NCI-H524 treated with DMSO at 0.1 percent for 48 hours (cell line): ENCODE results near the gene METAP2.
A peak's percentile ranks its signal among the peaks of the same experiment; 100 is the strongest.

Experiments
- DNase-seq: peaks from one replicate; lab custom pipeline; 2025; lab: John Stamatoyannopoulos, UW

The METAP2 gene

DNA sequence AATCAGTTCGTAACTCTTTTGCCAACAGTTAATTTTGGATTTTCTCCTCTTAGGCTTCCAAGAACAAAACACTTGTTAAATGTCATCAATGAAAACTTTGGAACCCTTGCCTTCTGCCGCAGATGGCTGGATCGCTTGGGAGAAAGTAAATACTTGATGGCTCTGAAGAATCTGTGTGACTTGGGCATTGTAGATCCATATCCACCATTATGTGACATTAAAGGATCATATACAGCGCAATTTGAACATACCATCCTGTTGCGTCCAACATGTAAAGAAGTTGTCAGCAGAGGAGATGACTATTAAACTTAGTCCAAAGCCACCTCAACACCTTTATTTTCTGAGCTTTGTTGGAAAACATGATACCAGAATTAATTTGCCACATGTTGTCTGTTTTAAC is 39.6 kb downstream of the METAP2 start:
- no peak for DNase-seq

DNA sequence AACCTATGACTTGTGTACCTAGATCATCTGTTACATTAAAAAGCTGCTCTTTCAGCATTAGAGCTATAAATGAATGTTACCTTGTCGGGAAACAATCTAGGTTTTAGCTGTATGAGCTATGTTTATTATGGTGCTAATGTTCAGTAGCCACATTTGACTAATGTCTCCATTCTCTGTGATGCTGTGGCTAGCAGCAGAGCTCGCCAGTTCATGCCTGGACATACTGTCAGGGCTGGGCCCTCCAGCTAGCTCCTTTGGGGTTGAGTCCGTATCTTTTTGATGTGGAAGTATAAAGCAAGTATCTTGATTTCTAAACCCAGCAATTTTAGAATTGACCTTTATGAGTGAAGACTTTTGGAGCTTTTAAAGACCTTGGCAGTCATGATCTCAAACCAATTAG is 41.2 kb downstream of the METAP2 start:
- DNase-seq: no peak

DNA sequence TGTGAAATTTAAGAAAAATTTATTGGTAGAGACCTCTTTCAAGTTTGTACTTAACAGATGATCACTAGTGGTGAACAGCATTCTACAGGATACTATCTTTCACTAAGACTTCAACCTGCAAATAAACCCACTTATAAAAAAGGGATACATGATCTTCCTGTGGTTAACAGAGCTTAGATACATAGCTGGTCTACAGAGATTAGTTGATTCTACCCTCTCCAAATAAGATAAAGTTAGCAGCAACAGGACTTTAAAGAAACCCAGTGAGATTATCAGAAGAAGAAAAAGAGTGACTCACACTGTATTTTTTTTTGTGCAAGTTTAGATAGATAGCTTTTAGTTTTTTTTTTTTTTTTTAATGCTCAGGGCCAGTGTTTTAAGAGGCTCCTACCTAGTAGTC is 42.8 kb downstream of the METAP2 start:
- DNase-seq: no peak

DNA sequence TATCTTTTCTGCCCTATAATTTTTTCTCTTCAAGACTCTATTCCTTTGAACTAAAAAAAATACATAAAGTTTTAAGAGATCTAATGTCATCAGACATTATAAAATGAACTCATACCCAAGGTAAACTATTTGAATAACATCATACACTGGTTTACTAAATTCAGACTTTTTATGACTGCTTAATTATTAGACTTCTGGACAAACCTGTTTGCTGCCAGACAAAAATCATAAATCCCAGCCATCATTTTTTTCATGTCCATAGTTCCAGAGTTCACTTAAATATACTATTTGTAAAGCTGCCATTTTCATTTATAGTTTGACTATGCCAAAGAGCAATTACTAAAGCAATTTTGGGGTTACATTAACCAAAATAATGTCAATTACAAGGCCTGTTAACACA is 43.3 kb downstream of the METAP2 start:
- DNase-seq: no peak

DNA sequence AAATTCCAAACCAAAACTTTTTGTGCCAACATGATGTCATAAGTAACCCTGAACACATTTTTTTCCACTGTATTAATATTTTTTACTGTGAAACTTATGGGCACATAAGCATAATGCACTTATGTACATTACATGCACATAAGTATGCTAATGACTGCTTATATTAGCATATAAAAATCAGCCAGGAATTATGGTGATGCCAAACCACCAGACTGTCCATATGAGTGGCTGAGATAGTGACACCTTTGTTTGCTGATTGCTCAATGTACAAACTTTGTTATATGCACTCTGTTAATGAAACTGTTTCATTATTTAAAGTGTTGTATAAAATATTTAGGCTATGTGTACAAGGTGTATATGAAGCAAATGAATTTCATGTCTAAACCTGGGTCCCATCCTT is 45.0 kb downstream of the METAP2 start:
- DNase-seq: no peak

DNA sequence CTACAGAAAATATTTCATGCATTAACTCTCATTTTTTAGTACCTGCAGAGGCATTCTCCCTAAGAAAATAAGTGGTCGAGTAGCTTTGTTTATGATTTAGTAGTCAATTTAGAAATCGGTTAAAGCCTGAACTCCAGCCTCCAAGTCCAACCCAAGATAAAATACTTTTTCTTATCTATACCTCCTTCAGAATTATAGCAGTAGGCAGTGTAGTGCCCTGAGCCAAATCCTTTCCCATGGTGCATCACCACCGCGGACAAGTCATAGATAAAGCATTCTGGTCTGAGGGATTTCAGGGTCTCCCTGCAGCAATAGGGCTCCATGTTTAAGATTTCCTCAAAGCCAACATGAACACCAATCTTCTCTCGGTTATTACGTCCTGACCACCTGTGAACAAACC is 46.9 kb downstream of the METAP2 start:
- DNase-seq: no peak

DNA sequence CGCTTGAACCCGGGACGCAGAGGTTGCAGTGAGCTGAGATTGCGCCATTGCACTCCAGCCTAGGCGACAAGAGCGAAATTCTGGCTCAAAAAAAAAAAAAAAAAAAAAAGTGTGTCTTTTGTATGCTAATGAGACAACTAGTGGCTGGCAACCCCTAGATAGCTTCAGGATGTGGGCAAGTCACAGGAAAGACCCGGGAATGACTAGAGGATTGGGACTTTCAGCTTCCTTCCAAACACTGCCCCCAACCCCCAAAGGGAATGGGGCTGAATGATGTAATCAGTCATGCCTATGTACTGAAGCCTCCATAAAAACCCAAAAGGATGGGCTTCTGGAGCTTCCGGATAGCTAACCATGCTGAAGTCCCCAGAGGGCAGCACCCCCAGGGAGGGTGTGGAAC is 48.7 kb downstream of the METAP2 start:
- DNase-seq: no peak

DNA sequence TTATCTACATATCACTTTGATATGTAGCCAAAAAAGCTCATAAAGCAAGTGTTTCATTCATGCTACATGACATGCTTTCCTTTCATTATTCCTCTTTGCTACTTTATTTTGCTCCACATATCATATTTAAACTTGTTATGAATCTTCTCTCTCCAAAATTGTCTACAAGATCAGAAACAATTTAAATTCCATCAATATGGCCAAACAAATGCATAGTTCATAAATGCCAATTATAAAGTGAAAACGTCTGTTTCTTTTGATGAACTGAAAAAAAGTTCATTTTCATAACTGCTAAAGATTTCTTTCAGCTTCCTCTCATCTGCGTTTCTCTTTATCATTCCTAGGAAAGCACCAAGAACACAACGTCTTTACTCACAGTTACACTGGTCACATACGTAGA is 54.5 kb downstream of the METAP2 start:
- no peak for DNase-seq

DNA sequence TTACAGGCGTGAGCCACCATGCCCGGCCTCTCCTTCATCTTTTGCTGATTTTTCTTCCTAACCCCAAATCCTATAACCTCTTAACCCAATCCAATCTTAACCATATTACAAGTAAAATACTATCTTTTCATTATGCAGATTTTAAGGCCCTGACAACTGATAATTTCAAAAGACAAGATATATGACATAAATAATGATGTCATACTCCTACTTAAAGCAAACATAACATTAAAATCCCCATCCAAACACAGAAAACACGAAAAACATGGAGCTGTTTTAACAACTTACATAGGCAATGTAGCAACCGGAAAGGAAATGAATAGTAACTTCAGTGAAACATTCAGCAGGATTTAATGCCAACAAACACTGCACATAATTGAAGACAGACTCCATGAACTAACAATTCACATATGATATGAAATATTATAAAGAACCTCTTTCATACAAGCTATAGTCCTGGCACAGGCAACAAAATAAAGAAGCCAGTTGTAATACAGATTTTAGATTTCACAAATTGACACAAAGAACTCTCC is 55.8 kb downstream of the METAP2 start:
- DNase-seq: no peak

DNA sequence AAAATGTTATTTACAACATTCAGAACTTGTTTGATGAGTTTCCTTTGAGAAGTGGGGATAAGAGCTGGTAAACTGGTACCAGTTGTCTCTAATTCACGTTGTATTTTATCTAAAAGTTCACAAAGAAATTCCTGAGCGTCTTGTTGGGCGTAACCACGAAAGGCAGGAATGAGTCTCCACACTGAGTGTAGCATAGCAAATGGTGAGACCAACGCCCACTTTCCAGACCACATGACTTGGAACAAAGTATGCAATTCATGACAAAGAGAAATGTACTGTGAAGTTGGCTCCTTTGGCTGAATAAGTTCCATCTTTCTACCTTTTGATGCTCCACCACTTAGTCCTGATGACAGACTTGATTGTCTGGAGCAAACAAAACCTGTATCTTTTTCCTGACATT is 58.9 kb downstream of the METAP2 start:
- no peak for DNase-seq

DNA sequence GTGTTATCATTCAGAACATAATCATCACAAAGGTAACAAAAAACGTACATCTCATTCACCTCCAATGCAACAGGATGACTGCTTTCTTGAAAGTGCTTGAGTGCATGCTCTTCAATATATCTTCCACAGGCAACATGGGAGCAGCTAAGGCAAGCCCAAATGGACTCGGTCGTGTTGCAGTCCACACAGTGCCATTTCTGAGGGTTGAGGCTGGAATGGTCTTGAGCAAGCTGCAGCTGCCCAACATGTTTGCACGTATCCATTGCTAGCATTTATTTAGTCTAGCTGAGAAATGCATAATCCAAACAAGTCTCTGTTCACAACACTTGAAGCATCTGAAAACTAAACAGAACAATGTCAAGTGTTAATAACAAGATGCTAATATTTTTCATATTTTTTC is 60.0 kb downstream of the METAP2 start:
- no peak for DNase-seq

DNA sequence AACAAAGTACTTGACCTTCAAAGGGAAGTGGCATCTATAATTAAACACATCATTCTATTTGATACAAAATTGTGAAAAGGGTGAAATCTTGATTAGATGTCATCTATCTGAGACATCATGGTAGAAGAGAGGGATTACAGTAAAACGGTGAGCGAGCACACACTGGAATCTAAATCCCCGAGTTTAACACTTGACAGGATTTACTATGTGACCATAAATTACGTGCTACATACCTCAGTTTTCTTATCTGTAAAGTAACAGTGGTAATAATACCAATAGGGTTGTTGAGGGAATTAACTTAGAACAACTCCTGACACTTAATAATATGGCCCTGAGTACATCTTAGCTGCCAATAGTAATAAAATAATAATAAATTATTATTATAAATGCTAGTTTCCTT is 64.1 kb downstream of the METAP2 start:
- no peak for DNase-seq

DNA sequence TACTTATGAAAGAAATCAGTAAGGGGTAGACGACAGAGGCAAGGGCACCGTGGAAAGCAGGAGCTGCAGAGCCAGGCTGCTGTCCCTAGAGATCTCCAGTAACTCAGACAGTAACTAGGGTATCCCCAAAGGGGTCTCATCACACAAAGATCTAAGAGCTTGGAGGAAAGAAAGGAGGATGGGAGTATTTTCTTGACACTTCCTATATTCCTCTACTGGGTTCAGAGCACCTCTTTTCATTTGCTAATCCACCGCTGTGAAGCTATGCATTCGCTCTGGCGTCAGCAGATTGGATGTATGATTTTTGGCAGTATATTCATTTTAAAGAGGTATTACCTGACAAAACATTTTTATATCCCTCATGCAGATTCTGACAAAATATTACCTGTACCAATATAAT is 64.7 kb downstream of the METAP2 start:
- DNase-seq: no peak

DNA sequence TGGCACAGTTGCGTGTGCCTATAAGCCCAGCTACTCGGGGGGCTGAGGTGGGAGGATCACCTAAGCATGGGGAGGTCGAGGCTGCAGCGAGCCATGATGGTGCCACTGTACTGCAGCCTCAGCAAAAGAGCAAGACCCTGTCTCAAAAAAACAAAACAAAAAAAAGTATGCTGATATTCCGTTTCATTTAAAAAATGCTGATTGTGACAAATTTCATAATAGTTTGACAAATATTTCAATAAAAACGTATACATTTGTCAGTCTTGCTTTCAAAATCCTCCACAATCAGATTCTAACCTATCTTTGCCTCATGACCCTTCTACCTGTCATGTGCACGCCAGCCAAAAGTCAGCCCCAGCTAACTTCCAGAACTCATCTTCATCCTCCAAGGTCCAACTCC is 67.5 kb downstream of the METAP2 start:
- DNase-seq: no peak

DNA sequence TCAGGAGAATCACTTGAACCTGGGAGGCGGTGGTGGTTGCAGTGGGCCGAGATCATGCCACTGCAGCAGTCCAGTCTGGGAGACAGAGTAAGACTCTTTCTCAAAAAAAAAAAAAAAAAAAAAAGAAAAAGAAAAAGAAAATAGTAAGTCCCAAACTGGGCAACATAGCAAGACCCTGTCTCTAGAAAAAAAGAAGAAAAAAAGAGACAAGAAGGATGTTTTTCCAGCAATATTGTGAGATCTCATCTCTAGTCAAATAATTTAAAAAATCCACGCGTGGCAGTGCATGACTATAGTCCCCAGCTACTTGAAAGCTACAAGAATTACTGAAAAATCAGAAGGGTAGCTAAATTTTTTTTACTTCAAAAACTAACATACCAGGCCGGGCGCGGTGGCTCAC is 69.4 kb downstream of the METAP2 start:
- no peak for DNase-seq

DNA sequence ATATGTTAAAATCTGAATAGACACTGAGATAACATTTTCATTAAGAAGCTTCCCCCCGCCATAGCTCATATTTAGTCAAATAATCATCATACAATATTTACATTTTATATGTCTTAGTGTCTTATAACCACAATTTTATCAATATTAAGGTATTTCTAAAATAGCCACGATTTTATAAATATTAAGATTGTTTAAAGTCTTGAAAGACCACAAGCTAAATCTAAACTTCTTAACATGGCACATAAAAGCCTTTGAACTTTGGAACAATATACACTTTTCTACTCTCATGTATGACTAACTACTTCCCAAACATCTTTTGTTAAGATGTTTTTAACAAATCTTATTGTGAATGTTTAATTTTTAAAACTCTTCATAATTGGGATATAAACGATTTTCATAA is 70.8 kb downstream of the METAP2 start:
- no peak for DNase-seq

DNA sequence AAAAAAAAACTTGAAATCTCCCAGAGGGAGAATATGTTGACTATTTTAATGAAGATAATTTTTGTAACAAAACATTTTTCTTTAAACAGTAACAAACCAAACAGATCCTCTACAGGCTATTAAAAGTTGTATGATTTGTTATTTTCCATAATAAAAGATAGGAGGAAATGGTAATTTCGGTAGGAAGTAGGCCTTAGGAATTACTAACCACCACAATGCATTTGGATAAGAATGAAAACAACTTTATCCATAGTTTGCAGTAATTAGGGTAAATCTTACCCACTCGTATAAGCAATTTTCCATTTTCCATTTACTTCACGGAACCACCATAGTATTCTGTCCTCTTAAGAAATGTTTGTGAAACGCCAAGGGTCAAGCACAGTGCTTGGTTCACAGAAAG is 71.4 kb downstream of the METAP2 start:
- no peak for DNase-seq

DNA sequence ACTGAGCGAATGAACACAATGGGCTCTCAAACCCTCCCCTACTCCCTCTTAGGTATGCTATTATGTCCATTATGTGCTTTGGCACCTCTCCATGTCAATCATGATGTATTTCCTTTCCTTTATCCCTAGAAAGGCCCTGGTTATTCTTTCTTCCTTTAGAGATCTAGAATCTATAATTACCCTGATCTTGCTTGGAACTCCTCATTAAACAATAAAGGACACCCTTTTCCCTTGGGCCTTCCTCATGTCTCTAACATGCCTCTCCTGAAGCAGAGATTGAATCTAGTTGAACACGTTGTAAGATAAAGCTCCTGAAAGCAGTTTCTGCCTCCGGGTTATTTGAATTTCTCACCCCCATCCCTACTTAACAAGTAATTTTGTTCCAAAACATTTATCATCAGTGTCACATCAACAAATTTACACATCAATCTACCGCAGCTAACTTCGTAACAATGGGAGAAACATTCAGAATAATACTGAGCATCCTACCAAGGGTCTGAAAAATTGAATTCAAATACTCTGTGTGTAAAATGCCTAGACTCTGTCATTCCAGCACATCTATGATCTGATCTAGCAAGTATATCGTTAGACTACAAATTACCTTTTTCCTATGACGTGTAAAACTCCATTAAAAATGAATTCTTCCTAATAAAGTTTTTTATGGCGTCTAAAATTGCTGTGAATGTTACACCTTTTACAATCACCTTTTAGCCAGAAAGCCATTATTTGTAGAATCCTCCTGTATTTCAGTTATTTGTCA is 72.0 kb downstream of the METAP2 start:
- DNase-seq: no peak

DNA sequence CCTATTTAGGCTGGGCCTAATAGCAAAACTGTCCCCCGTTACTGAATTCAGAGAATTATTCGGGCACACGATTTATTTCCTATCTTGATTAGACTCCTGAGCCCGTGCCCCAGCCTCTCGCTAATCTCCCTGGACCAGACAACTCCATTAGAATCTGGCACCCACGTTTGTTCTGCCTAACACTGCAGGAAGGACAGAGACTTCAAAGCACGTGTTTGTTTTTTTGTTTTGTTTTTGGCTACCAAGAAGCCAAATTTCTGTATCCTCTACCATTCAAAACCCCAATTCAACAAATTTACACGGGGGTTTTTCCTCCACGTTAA is 72.5 kb downstream of the METAP2 start:
- no peak for DNase-seq

DNA sequence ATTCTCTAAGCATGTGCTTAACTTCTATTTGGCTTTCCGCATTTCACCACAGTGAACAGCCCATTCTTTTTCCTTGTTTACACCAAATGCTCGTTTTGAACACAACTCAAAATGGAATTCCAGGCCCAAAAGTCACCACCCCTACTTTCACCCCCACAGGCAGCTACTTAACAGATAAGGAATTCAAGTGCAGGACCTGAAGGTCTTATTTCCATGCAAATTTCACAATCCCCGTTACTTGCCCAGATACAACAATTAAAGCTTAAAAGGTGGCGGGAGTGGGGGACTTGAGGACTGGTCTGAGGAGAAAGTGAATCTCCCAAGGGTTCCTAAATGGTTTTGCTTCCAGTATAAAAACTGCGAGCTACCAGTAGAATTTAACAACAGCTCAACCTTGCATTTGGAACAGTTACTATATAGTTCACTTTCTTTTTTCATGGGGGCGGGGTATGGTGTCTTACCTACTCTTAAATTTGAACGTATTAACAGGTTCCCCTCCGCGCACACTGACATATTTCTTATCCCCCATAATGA is 73.6 kb downstream of the METAP2 start:
- DNase-seq: peak; percentile 60

DNA sequence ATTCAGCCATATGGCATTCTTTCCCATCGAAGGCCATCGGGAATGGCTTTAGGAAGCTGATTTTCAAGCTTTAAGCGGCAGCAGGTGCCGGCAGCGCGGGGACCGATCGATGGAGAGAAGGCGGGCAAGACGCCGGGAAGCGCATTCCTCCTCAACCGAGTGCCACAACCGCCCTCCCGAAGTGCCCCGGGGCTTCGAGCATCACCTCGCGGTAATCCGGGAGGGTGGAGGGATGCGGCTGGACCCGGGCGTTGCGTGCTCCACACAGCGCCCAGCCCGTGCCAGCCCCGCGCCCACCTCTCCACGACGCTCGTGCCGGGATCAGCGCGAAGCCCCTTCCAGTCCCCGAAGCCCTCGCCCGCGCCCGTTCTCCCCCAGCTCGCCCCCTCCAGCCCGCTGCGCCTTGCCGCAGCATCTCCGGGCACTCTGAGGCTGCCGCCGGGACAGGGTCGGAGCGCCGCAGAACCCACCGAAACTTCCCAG is 74.1 kb downstream of the METAP2 start:
- peak; percentile 70 for DNase-seq

DNA sequence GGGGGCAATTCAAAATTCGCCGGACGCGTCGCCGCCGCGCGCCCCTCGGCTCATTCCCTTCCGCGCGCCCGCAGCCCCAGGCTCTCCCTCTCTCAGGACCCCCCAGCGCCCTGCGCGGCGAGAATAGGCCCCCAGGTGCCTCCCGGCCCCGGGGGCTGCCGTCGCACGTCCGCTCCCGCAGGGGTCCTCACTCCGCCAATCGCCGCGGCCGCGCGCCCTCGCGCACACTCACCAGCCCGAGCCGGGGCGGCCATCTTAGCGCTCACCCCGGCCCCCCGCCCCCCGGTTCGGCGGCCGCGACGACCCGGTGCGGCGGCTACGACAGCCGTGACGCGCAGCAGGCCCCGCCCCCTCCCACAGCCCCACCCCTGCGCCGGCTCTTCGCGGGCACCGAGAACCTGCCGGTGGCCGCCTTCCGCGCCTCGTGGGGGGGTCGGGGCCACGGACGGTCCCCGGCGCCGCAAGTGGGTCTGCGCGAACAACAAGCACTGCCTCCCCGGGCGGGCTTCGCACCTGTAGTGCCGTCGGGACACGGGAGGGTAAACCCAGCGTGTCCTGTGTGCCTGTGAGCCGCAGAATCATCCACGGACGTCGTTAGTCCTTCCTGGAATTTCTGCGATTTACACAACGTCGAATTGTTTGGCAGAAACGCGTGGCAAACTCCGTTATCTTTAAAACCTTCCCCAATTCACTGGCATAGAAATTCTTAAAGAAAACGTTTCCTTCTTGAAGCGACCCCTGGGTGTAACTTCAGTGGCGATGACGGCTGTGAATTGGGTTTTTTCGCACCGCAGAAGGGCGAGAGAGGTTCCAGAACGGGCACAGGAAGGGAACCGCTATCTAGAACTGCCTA is 74.8 kb downstream of the METAP2 start:
- no peak for DNase-seq
